A549 (cell line): Measurements from ENCODE around the gene PAM16. TPM values are rescaled to one million over a fixed set of nuclear protein-coding genes. Genes with fewer than 3 reads are reported as not detected.
A peak's percentile ranks its signal among the peaks of the same experiment; 100 is the strongest.

Experiments
- ATAC-seq, 2 experiments: fragments of 200-7000 bp in 1 of 2; fragments of >200 bp in 1 of 2; cut with Nextera tagmentation in 1 of 2; cut with Tn5 transposase in 1 of 2; 3 replicates each; pipeline versions ENCODE4 v1.8.0 to v1.9.1; 2018 to 2020; ENCODE audit warnings: mild to moderate bottlenecking in 1 of 2, moderate library complexity in 1 of 2
- CTCF ChIA-PET: fragments of 300-600 bp; sonication (Branson Sonifier 250); formaldehyde crosslinking; extraction: SDS; loops from one replicate; lab custom pipeline; 2021; ENCODE audit warnings: antibody characterized with exemption, inconsistent platforms; lab: Yijun Ruan, JAX
- POLR2A ChIA-PET: fragments of 350-600 bp; formaldehyde crosslinking; extraction: SDS; loops from one replicate; lab custom pipeline; 2021; ENCODE audit warnings: antibody characterized with exemption, inconsistent platforms; lab: Yijun Ruan, JAX
- DNase-seq, 2 experiments: peaks; one replicate each; pipeline versions ENCODE4 v3.0.0 to v3.0.0-alpha.2; 2011 to 2016; ENCODE audit warnings: low read depth in 1 of 2, low spot score in 1 of 2
- FAIRE-seq: peaks from 2 replicates; lab custom pipeline; 2011; peaks lifted over from hg19 to GRCh38; lab: Jason Lieb, UNC
- H3K27ac ChIP-seq, 2 experiments: fragments of >200 bp; sonication (Bioruptor Twin); formaldehyde crosslinking; 3 replicates each; pipeline ENCODE4 v1.5.1; 2016 to 2017
- H3K4me1 ChIP-seq: fragments of >200 bp; sonication (Bioruptor Twin); formaldehyde crosslinking; 3 replicates; pipeline ENCODE4 v1.6.1; 2016
- H3K4me2 ChIP-seq: fragments of >200 bp; sonication (Bioruptor Twin); formaldehyde crosslinking; 3 replicates; pipeline ENCODE4 v1.6.1; 2016
- H3K4me3 ChIP-seq: fragments of >200 bp; sonication (Bioruptor Twin); formaldehyde crosslinking; 3 replicates; pipeline ENCODE4 v1.5.1; 2016
- H3K9me3 ChIP-seq: fragments of >200 bp; sonication (Bioruptor Twin); formaldehyde crosslinking; 3 replicates; pipeline ENCODE4 v1.6.1; 2016
- ELK1 ChIP-seq: fragments of 150-350 bp; IDR thresholded peaks from 2 replicates; pipeline ENCODE4 v1.6.1; 2014; ENCODE audit warnings: low read depth, mild to moderate bottlenecking, low read length
- GATA3 ChIP-seq: IDR thresholded peaks from 2 replicates; pipeline ENCODE4 v1.6.1; 2012; ENCODE audit warnings: borderline replicate concordance
- HDAC2 ChIP-seq: fragments of 200-600 bp; sonication (generic); IDR thresholded peaks from 2 replicates; pipeline ENCODE4 v1.6.1; 2016
- HEYL ChIP-seq: fragments of 250-450 bp; sonication (Bioruptor Pico); IDR thresholded peaks from 2 replicates; pipeline ENCODE4 v1.8.0; 2021; ENCODE audit warnings: mild to moderate bottlenecking, moderate library complexity
- HOXA7 ChIP-seq: fragments of 250-450 bp; sonication (Bioruptor Pico); IDR thresholded peaks from 2 replicates; pipeline ENCODE4 v1.5.0; 2020; ENCODE audit warnings: mild to moderate bottlenecking, moderate library complexity
- HOXB13 ChIP-seq: fragments of 250-450 bp; sonication (Bioruptor Pico); IDR thresholded peaks from 2 replicates; pipeline ENCODE4 v1.5.0; 2020; ENCODE audit warnings: low read depth, mild to moderate bottlenecking, moderate library complexity
- JUN ChIP-seq, 2 experiments: fragments of >200 bp; sonication (Bioruptor Twin); formaldehyde crosslinking; IDR thresholded peaks; 2 replicates in 1 of 2; 3 replicates in 1 of 2; pipeline ENCODE4 v1.6.1; 2016 to 2017
- JUNB ChIP-seq: fragments of >200 bp; sonication (Bioruptor Twin); formaldehyde crosslinking; IDR thresholded peaks from 2 replicates; pipeline ENCODE4 v1.6.1; 2016
- KDM1A ChIP-seq: fragments of 200-600 bp; sonication (generic); IDR thresholded peaks from 2 replicates; pipeline ENCODE4 v1.6.1; 2016; ENCODE audit warnings: low read depth, mild to moderate bottlenecking
- MAX ChIP-seq: IDR thresholded peaks from 2 replicates; pipeline ENCODE4 v1.6.1; 2012
- MAZ ChIP-seq: fragments of 150-350 bp; IDR thresholded peaks from 2 replicates; pipeline ENCODE4 v1.6.1; 2014; ENCODE audit warnings: antibody characterized with exemption, low read depth, low read length, borderline replicate concordance
- NFE2L2 ChIP-seq: fragments of 150-350 bp; conservative IDR thresholded peaks from 2 replicates; pipeline ENCODE4 v1.6.1; 2014; ENCODE audit warnings: low read length
- NR3C1 ChIP-seq: fragments of >200 bp; sonication (Bioruptor Twin); formaldehyde crosslinking; IDR thresholded peaks from 3 replicates; pipeline ENCODE4 v1.6.1; 2017
- RARB ChIP-seq: fragments of 250-450 bp; sonication (Bioruptor Pico); IDR thresholded peaks from 2 replicates; pipeline ENCODE4 v1.8.0; 2021; ENCODE audit warnings: mild to moderate bottlenecking, moderate library complexity
- RCOR1 ChIP-seq: fragments of 150-350 bp; IDR thresholded peaks from 2 replicates; pipeline ENCODE4 v1.6.1; 2014; ENCODE audit warnings: antibody characterized with exemption, low read length, low read depth
- SREBF2 ChIP-seq: fragments of 450-650 bp; IDR thresholded peaks from 2 replicates; pipeline ENCODE4 v1.6.1; 2014; ENCODE audit warnings: mild to moderate bottlenecking, moderate library complexity
- USF2 ChIP-seq: fragments of 450-650 bp; IDR thresholded peaks from 2 replicates; pipeline ENCODE4 v1.6.1; 2014; ENCODE audit warnings: antibody characterized with exemption
- ZFP36 ChIP-seq: fragments of 450-650 bp; IDR thresholded peaks from 2 replicates; pipeline ENCODE4 v1.6.1; 2014; ENCODE audit warnings: borderline replicate concordance; ENCODE audit not compliant: partially characterized antibody
- ZSCAN20 ChIP-seq: fragments of 250-450 bp; sonication (Bioruptor Pico); IDR thresholded peaks from 2 replicates; pipeline ENCODE4 v1.8.0; 2022; ENCODE audit warnings: mild to moderate bottlenecking, moderate library complexity
- WGBS: methylation state at CpG from one replicate; pipeline ENCODE4 v1.1.6; 2017; ENCODE audit errors: missing lambda C conversion rate; 5-methylcytosine and 5-hydroxymethylcytosine counted together
- polyA plus RNA-seq, 4 experiments: library from polyadenylated mRNA; depleted of rRNA in 3 of 4; stranded (reverse); fragments of >200 nt; fragmentation: RNase III in 1 of 4; extraction: RNeasy Plus Mini Kit Qiagen cat#74134 plus additional on column Dnase treatment in 1 of 4; gene quantifications; 2 replicates in 3 of 4; 3 replicates in 1 of 4; pipeline ENCODE4 v1.2.3, GENCODE V29; 2011 to 2017
- TF ChIP-seq, protein P1 (sequence below): fragments of 250-450 bp; sonication (Bioruptor Pico); IDR thresholded peaks from 2 replicates; pipeline ENCODE4 v1.5.0; 2021; ENCODE audit warnings: mild to moderate bottlenecking, moderate library complexity, borderline replicate concordance
- TF ChIP-seq, protein P2 (sequence below): IDR thresholded peaks from 2 replicates; pipeline ENCODE4 v1.6.1; 2012

PAM16 gene
- polyA plus RNA-seq, 2 of the 4 experiments (the other 2 are of a cell fraction) = 55.1 to 59.1 TPM

- Histone ChIP-seq H3K4me2 (peak overlapping the region; percentile 94), H3K4me1 (peaks cover 35% of the 10 kb centered on the region), H3K27ac (peak overlapping the region; percentile 90 to 93), H3K9me3 (no peaks in the 10 kb centered on the region), H3K4me3 (peak overlapping the region; percentile 88)
- FAIRE-seq (no peak), DNase-seq (no peak), ATAC-seq (no peak)
- WGBS = 84% methylated on average over 16 of the region's 16 CpGs
- ChIA-PET CTCF (interaction anchor here (1.9 to 20.1 kb wide), 5 partner anchors 11 to 97 kb away, joined by 4 to 423 read pairs (median 82); partner anchors contain the start of gene TFAP4), POLR2A (interaction anchor here (1.5 kb wide), 2 partner anchors 8 to 12 kb away, joined by 5 to 17 read pairs; no protein-coding TSS in a partner anchor)
- TF ChIP-seq MAX = no peak
- TF ChIP-seq HOXA7 = 0 out of 2 replicates have a peak, but pooled peaks have one; percentile 14
- no peak for TF ChIP-seq JUN (IDR thresholded peaks at IDR 0.05)
Measured at GRCh38 chr16:4306470-4307214, 44.5 kb downstream of the PAM16 start.

DNA sequence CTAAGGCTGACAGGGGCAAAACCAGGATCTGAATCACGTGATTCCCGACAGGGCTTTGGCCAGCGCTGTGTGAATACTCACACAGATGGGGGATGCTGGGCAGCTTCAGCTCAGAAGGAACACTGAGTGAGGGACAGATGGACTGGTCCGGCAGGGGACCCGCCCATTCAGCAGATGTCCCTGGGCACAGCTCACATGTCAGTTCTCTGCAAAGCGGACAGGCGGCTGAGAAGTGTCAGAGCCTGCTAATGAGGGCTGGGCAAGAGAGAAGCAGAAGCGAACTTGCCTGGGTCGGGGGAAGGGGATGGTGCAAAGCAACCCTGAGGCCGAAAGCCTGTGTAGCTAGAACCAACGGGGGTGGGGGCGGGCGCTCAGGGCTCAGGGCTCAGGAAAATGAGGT lies 47.1 kb downstream of the PAM16 start:
- Histone ChIP-seq H3K27ac (peak overlapping the region in 1 of 2 experiments; percentile 35; a peak in 2 of 6 replicates), H3K4me3 (no peak overlapping the region), H3K9me3 (no peaks in the 10 kb centered on the region), H3K4me1 (peaks cover 38% of the 10 kb centered on the region), H3K4me2 (no peak overlapping the region)
- 93% methylated on average over 11 of the region's 13 CpGs for WGBS
- ATAC-seq = no peak
- FAIRE-seq = no peak
- ChIA-PET POLR2A (no interaction called here), CTCF (interaction anchor here (0.8 to 20.1 kb wide), 8 partner anchors 9 to 99 kb away, joined by 3 to 423 read pairs (median 4); partner anchors contain the start of gene TFAP4)
- no peak for DNase-seq
- no peak for TF ChIP-seq ZSCAN20 (CRISPR knock-in tag)
- no peak for TF ChIP-seq MAZ
- TF ChIP-seq HOXA7 = no peak
- no peak for TF ChIP-seq NR3C1
- TF ChIP-seq HDAC2 = no peak
- no peak for TF ChIP-seq KDM1A
- TF ChIP-seq ELK1 = no peak
- TF ChIP-seq, protein P1, sequence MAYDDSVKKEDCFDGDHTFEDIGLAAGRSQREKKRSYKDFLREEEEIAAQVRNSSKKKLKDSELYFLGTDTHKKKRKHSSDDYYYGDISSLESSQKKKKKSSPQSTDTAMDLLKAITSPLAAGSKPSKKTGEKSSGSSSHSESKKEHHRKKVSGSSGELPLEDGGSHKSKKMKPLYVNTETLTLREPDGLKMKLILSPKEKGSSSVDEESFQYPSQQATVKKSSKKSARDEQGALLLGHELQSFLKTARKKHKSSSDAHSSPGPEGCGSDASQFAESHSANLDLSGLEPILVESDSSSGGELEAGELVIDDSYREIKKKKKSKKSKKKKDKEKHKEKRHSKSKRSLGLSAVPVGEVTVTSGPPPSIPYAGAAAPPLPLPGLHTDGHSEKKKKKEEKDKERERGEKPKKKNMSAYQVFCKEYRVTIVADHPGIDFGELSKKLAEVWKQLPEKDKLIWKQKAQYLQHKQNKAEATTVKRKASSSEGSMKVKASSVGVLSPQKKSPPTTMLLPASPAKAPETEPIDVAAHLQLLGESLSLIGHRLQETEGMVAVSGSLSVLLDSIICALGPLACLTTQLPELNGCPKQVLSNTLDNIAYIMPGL (CRISPR knock-in tag) = no peak
- TF ChIP-seq JUNB = no peak
- no peak for TF ChIP-seq RCOR1
- TF ChIP-seq SREBF2 = no peak
- TF ChIP-seq HOXB13 = no peak
- no peak for TF ChIP-seq GATA3
- TF ChIP-seq HEYL (CRISPR knock-in tag) = no peak
- TF ChIP-seq, protein P2, sequence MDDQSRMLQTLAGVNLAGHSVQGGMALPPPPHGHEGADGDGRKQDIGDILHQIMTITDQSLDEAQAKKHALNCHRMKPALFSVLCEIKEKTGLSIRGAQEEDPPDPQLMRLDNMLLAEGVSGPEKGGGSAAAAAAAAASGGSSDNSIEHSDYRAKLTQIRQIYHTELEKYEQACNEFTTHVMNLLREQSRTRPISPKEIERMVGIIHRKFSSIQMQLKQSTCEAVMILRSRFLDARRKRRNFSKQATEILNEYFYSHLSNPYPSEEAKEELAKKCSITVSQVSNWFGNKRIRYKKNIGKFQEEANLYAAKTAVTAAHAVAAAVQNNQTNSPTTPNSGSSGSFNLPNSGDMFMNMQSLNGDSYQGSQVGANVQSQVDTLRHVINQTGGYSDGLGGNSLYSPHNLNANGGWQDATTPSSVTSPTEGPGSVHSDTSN = no peak
- no peak for TF ChIP-seq ZFP36
- no peak for TF ChIP-seq NFE2L2
- TF ChIP-seq USF2 = no peak
- no peak for TF ChIP-seq RARB (CRISPR knock-in tag)
